ENCODE results near the gene ABHD3.

GRCh38 chr18:21741562-21742314 is 37.2 kb upstream of the ABHD3 start:
- TF ChIP-seq POLR2A (IDR thresholded peaks at IDR 0.05), result no peak
- TF ChIP-seq, protein P1, sequence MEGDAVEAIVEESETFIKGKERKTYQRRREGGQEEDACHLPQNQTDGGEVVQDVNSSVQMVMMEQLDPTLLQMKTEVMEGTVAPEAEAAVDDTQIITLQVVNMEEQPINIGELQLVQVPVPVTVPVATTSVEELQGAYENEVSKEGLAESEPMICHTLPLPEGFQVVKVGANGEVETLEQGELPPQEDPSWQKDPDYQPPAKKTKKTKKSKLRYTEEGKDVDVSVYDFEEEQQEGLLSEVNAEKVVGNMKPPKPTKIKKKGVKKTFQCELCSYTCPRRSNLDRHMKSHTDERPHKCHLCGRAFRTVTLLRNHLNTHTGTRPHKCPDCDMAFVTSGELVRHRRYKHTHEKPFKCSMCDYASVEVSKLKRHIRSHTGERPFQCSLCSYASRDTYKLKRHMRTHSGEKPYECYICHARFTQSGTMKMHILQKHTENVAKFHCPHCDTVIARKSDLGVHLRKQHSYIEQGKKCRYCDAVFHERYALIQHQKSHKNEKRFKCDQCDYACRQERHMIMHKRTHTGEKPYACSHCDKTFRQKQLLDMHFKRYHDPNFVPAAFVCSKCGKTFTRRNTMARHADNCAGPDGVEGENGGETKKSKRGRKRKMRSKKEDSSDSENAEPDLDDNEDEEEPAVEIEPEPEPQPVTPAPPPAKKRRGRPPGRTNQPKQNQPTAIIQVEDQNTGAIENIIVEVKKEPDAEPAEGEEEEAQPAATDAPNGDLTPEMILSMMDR (IDR thresholded peaks at IDR 0.05), result no peak
